Measurements from ENCODE around the gene PLCB1.

DNA sequence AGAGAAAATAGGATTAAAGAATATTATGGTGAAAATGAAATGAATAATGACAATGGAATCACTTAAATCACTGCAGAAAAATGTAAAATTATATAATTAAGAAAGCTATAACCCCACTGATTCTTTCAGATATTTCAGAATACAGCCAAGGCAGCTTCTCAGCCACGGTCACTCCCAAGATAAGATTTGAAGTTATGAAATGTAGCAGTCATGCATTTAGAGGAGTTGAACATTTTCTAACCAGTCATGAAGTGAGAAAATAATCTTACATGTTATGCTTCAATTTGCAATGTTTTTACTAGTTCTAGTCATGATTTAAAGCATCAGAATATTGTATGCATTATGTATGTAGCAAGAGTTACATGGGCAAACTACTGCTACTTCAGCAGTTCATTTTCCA lies 13.3 kb upstream of the PLCB1 start:
- TF ChIP-seq SP1 (CRISPR knock-in tag; conservative IDR thresholded peaks at IDR 0.05) (no peak), ZNF416 (CRISPR knock-in tag; IDR thresholded peaks at IDR 0.05) (no peak), ZNF263 (CRISPR knock-in tag; IDR thresholded peaks at IDR 0.05; ENCODE audit: low read depth) (no peak), ZNF317 (CRISPR knock-in tag; IDR thresholded peaks at IDR 0.05; ENCODE audit: borderline replicate concordance, low read depth) (no peak), ESRRA (CRISPR knock-in tag; IDR thresholded peaks at IDR 0.05; ENCODE audit: borderline replicate concordance) (no peak), MXD4 (CRISPR knock-in tag; IDR thresholded peaks at IDR 0.05; ENCODE audit: borderline replicate concordance) (no peak)
- TF ChIP-seq, protein P1, sequence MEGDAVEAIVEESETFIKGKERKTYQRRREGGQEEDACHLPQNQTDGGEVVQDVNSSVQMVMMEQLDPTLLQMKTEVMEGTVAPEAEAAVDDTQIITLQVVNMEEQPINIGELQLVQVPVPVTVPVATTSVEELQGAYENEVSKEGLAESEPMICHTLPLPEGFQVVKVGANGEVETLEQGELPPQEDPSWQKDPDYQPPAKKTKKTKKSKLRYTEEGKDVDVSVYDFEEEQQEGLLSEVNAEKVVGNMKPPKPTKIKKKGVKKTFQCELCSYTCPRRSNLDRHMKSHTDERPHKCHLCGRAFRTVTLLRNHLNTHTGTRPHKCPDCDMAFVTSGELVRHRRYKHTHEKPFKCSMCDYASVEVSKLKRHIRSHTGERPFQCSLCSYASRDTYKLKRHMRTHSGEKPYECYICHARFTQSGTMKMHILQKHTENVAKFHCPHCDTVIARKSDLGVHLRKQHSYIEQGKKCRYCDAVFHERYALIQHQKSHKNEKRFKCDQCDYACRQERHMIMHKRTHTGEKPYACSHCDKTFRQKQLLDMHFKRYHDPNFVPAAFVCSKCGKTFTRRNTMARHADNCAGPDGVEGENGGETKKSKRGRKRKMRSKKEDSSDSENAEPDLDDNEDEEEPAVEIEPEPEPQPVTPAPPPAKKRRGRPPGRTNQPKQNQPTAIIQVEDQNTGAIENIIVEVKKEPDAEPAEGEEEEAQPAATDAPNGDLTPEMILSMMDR (IDR thresholded peaks at IDR 0.05): no peak
- TF ChIP-seq, protein P2, sequence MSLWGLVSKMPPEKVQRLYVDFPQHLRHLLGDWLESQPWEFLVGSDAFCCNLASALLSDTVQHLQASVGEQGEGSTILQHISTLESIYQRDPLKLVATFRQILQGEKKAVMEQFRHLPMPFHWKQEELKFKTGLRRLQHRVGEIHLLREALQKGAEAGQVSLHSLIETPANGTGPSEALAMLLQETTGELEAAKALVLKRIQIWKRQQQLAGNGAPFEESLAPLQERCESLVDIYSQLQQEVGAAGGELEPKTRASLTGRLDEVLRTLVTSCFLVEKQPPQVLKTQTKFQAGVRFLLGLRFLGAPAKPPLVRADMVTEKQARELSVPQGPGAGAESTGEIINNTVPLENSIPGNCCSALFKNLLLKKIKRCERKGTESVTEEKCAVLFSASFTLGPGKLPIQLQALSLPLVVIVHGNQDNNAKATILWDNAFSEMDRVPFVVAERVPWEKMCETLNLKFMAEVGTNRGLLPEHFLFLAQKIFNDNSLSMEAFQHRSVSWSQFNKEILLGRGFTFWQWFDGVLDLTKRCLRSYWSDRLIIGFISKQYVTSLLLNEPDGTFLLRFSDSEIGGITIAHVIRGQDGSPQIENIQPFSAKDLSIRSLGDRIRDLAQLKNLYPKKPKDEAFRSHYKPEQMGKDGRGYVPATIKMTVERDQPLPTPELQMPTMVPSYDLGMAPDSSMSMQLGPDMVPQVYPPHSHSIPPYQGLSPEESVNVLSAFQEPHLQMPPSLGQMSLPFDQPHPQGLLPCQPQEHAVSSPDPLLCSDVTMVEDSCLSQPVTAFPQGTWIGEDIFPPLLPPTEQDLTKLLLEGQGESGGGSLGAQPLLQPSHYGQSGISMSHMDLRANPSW (CRISPR knock-in tag; conservative IDR thresholded peaks at IDR 0.05; ENCODE audit: low read depth): no peak

All from WTC11 (cell line).